Tibial artery (tissue), 4 donors: ENCODE data around the gene CLEC18A.
"Not testable (repeated sequence)": the region's sequence is repeated elsewhere in the genome, so short reads cannot be mapped to it uniquely, and the experiment has no call there.

Source experiments
- DNase-seq, 2 donors: peaks; one replicate each; pipeline ENCODE4 v3.0.0-alpha.2; 2019
- H3K27ac ChIP-seq, 2 donors: fragments of 200-600 bp; sonication (generic) in 1 of 2; 1 replicate in 1 of 2; 2 replicates in 1 of 2; pipeline ENCODE4 v1.5.1; 2018 to 2019; ENCODE audit warnings: mild to moderate bottlenecking in 1 of 2
- H3K27me3 ChIP-seq, 2 donors: fragments of 200-600 bp; sonication (generic) in 1 of 2; one replicate each; pipeline versions ENCODE4 v1.5.1 to v1.6.0; 2016 to 2019
- H3K36me3 ChIP-seq, 3 donors: fragments of 200-600 bp; sonication (generic) in 2 of 3; one replicate each; pipeline ENCODE4 v1.5.1; 2016 to 2019; ENCODE audit warnings: mild to moderate bottlenecking in 2 of 3
- H3K4me1 ChIP-seq, 4 donors: fragments of 200-600 bp; sonication (generic) in 2 of 4; 1 replicate in 3 of 4; 2 replicates in 1 of 4; pipeline ENCODE4 v1.5.1; 2016 to 2019
- H3K4me3 ChIP-seq, 2 donors: fragments of 200-600 bp; sonication (generic) in 1 of 2; 1 replicate in 1 of 2; 2 replicates in 1 of 2; pipeline ENCODE4 v1.5.1; 2018 to 2019; ENCODE audit warnings: mild to moderate bottlenecking in 2 of 2
- H3K9me3 ChIP-seq, 3 donors: fragments of 200-600 bp; sonication (generic) in 1 of 3; one replicate each; pipeline ENCODE4 v1.5.1; 2016 to 2019
- intact Hi-C: fragments of 100-400 bp; cut with DNase I; formaldehyde crosslinking; loops from one replicate; pipeline ENCODE4 v1.15.0; 2023; ENCODE audit warnings: low total_unique reads

Gene CLEC18A

DNA sequence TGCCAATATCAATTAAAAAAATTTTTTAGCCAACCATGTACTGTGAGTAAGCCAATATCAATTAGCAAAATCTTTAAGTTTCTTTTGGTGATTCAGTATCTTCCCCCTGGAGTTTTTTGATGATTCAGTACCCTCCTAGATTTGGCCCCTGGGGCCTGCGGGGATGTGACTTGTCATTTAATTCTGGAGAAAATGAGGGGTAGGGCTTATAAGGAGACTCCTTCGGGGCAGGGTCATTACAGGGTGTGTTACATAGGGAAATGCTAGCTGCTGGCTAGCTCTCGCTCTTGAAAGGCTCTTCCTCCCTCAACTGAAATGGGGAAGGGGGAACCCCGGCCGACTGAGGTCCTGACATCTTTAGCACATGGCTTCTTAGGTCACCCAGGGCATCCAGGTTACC, 16.6 kb downstream of the CLEC18A start:
- H3K36me3 ChIP-seq, H3K27ac ChIP-seq, H3K4me3 ChIP-seq, intact Hi-C loops, H3K4me1 ChIP-seq, DNase-seq, H3K27me3 ChIP-seq, H3K9me3 ChIP-seq: not testable (repeated sequence)

DNA sequence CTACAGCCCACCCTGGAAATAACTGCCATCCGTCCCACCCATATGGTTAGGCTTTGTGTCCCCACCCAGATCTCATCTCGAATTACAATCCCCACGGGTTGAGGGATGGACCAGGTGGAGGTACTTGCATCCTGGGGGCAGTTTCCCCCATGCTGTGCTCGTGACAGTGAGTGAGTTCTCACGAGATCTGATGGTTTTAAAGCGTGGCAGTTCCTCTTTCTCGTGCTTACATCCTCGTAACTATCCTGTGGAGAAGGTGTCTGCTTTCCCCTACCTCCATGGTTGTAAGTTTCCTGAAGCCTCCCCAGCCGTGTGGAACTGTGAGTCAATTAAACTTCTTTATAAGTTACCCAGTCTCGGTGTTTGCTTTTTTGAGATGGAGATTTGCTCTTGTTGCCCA, 17.0 kb downstream of the CLEC18A start:
- H3K36me3 ChIP-seq, H3K4me3 ChIP-seq, DNase-seq, H3K27ac ChIP-seq, intact Hi-C loops, H3K27me3 ChIP-seq, H3K4me1 ChIP-seq, H3K9me3 ChIP-seq: not testable (repeated sequence)

DNA sequence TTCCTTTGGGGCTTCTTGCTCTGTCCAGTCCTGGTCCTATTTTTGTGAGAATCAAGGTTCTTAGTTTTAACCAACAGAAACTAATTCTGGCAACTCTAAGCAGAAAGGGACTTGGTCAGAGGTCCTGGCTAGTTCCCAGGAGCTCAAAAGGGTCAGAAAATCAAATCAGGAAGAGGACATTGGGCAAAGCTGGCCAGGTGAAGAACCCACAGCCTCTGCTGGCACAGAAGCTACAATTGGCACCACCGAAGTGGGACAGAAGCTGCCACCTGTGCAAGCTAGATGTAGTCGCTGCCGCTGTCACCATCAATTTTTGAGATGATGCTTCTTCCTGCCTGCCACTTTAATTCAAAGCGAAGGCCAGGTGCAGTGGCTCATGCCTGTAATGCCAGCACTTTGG, 18.5 kb downstream of the CLEC18A start:
- H3K36me3 ChIP-seq, H3K4me1 ChIP-seq, intact Hi-C loops, H3K27me3 ChIP-seq, DNase-seq, H3K9me3 ChIP-seq, H3K27ac ChIP-seq, H3K4me3 ChIP-seq: not testable (repeated sequence)

DNA sequence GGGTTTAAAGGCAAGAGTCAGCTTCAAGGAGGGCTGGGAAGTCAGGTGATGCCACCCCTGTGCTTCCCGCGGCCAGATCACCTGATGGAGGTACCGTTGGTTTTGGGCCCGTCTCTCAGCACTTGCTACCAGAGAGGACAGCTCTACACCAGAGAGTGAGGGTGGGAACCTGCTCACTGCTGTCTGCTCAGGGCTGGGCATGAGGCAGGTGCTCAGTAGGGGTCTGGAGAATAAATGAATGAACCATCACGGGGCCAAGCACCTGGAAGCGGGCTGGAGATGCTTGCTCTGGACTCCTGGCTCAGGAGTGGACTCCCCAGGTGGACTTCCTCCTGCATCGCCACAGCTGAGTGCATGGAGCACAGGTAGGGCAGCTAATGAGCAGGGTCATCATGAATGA, 21.0 kb downstream of the CLEC18A start:
- H3K9me3 ChIP-seq, DNase-seq, H3K4me1 ChIP-seq, intact Hi-C loops, H3K27ac ChIP-seq, H3K27me3 ChIP-seq, H3K36me3 ChIP-seq, H3K4me3 ChIP-seq: not testable (repeated sequence)

DNA sequence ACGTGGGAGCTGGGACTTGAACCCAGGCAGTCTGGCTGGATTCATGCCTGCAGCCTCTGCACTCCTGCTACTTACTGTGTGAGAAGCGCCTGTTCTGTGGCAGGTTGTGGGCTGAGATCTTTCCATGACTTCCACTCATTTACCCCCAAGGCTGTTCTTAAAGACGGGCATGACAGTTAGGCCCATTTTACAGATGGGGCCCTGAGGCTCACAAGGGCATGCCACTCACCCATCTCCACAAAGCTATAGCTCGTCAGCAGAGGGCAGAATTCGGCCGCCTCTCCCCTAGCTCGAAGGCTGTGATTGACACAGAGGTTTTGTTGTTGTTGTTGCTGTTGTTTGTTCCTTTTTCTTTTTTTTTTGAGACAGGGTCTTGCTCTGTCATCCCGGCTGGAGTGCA, 21.8 kb downstream of the CLEC18A start:
- H3K36me3 ChIP-seq, intact Hi-C loops, H3K27ac ChIP-seq, H3K4me1 ChIP-seq, H3K4me3 ChIP-seq, H3K27me3 ChIP-seq, DNase-seq, H3K9me3 ChIP-seq: not testable (repeated sequence)

DNA sequence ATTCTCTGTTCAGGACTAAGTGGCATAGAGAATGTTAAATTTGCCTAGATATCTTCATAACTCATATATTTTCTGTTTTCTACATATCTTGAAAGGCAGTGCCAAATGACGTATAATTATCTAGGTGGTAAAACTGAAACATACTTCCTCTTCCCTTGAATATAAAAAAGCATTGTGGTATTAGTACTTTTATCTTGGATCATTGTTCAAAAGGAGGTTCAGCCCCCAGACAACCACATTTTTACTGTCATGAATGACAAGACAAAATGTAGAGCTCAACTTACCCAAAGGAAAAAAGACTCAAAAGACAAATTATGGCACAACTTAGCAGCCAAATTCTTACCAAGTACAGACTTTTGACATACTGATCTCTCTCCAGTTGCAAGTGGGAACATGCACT, 34.1 kb downstream of the CLEC18A start:
- intact Hi-C loops, H3K27me3 ChIP-seq, DNase-seq, H3K4me1 ChIP-seq, H3K4me3 ChIP-seq, H3K27ac ChIP-seq, H3K9me3 ChIP-seq: not testable (repeated sequence)
- peaks cover 0 to 20% (median 10%) of the 10 kb centered on the region in 3 donors for H3K36me3 ChIP-seq

DNA sequence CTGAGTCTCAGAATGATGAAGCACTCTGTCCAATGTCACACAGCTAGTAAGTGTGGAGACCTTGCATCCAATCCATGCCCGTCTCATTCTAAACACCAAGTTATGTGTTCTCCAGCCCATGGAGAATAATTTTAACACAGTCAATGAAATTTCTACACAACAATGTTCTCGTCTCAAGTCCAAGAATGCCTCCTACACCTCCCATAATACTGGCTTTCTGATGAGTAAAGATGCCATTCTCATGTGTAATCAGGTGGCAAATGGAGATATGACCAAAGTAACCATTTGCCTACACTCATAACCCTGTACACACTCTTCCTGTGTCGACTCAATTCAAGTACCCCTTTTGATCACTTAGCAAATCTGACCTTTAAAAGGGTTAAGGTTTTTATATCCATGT, 46.8 kb downstream of the CLEC18A start:
- DNase-seq, H3K27ac ChIP-seq, H3K9me3 ChIP-seq, intact Hi-C loops, H3K27me3 ChIP-seq, H3K4me1 ChIP-seq, H3K4me3 ChIP-seq: not testable (repeated sequence)
- peaks cover 7 to 33% (median 25%) of the 10 kb centered on the region in 3 donors for H3K36me3 ChIP-seq

DNA sequence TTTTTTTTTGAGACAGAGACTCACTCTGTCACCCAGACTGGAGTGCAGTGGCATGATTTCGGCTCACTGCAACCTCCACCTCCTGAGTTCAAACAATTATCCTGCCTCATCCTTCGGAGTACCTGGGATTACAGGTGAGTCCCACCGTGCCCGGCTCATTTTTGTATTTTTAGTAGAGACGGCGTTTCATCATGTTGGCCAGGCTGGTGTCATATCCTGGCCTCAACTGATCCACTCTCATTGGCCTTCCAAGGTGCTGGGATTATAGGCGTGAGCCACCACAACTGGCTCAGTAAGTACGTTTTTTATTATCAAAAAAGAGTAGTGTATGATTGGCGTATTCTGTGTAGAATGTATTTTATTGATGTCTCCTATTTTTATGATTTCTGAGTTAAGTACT, 48.7 kb downstream of the CLEC18A start:
- DNase-seq, H3K4me3 ChIP-seq, H3K27me3 ChIP-seq, H3K27ac ChIP-seq, H3K9me3 ChIP-seq, H3K4me1 ChIP-seq, intact Hi-C loops: not testable (repeated sequence)
- peaks cover 2 to 23% (median 23%) of the 10 kb centered on the region in 3 donors for H3K36me3 ChIP-seq

DNA sequence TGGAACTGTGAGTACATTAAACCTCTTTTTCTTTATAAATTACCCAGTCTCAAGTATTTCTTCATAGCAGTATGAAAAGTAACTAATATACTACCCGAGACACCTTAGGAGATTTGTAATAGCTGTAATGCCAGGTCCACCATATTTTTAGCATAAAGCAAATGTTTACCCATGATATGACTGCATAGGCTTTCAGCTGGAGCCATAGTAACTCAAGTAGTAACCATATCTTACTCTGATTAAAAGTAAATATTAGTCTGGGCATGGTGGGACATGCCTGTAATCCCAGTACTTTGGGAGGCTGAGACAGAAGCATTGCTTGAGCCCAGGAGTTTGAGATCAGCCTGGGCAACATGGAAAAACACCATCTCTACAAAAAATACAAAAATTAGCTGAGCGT, 52.4 kb downstream of the CLEC18A start:
- H3K27ac ChIP-seq, H3K4me1 ChIP-seq, H3K9me3 ChIP-seq, DNase-seq, H3K27me3 ChIP-seq, intact Hi-C loops, H3K4me3 ChIP-seq: not testable (repeated sequence)
- H3K36me3 ChIP-seq: peaks cover 0 to 25% (median 24%) of the 10 kb centered on the region in 3 donors

DNA sequence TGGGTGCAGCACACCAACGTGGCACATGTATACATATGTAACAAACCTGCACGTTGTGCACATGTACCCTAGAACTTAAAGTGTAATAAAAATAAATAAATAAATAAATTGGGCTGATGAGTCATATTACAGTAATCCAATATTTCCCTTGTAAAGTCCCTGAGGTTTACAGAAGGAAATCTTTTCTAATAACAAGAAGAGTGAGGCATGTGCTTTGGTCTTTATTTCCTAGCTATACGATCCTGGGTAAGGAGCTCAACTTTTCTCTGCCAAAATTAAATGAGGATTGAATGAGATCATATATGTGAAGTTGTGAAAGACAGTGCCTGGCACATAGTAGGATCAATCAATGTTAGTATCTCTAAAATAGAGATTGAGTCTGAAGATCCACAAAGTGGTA, 57.5 kb downstream of the CLEC18A start:
- H3K27ac ChIP-seq, H3K27me3 ChIP-seq, H3K4me1 ChIP-seq, DNase-seq, H3K9me3 ChIP-seq, intact Hi-C loops, H3K4me3 ChIP-seq: not testable (repeated sequence)
- H3K36me3 ChIP-seq: peaks cover 21 to 61% (median 52%) of the 10 kb centered on the region in 3 donors

DNA sequence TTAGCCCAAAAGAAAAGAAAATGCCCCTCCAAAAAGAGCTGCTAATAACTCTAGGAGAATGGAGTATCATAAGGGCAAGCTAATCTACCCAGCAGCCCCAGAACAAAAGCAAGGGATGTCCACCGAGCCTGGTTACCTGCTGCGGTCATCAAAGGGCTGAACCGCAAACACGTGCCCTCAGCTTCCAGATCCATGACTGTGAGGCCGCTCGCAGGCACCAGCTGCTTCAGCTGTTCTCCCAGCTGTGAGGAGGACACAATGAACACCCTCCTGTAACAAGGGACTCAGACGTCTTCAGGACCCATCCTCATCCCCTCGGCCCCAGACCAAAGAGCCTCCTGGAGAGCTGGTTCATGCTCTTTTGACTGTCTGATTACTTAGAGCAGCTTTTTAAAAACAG, 59.5 kb downstream of the CLEC18A start:
- H3K4me3 ChIP-seq, H3K4me1 ChIP-seq, H3K27ac ChIP-seq, H3K9me3 ChIP-seq, intact Hi-C loops, DNase-seq, H3K27me3 ChIP-seq: not testable (repeated sequence)
- peaks cover 27 to 62% (median 56%) of the 10 kb centered on the region in 3 donors for H3K36me3 ChIP-seq

DNA sequence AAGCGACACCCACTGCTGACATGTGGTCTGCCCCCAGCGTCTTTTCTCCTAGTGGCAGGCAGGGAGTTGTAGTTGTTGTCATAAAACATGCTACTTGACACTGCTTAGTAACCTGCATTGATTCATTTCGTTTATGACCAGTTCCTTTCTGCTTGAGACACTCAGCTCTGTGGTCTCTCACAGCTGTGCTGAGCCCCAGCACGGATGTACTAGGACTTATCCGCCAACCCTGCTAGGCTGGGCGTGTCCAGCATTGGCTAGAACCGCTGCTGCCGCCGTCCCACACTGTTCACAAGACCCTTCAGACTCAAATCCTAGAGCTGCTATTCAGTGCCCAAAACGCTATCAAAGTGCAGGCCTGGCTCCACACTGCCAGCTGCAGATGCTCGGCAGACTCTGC, 60.0 kb downstream of the CLEC18A start:
- H3K36me3 ChIP-seq: peaks cover 27 to 67% (median 61%) of the 10 kb centered on the region in 3 donors
- DNase-seq, intact Hi-C loops: not testable (repeated sequence)

DNA sequence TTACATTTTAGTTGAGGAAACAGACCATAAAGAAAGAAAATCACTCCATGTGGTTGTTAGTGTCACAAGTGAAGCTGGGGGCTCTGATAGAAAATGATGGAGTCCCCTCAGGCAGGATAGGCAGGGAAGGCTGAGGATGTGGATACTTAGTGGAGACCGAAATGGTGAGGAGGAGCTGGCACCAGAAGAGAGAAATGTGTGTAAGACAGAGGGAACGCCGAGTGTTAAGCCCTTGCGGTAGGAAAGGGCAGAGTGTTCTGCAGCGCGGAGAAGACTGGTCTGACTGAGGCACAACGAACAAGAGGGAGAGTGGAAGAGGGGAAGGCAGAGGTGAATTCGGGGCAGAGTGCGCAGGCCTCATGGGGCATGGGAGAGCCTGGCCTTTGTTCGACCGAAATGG, 61.2 kb downstream of the CLEC18A start:
- H3K4me1 ChIP-seq, H3K4me3 ChIP-seq, H3K9me3 ChIP-seq, intact Hi-C loops, DNase-seq, H3K27ac ChIP-seq, H3K27me3 ChIP-seq: not testable (repeated sequence)
- H3K36me3 ChIP-seq: peaks cover 30 to 76% (median 66%) of the 10 kb centered on the region in 3 donors

More for the DNA sequence above, 60.0 kb downstream of the CLEC18A start:
- H3K27me3 ChIP-seq, H3K4me1 ChIP-seq, H3K27ac ChIP-seq, H3K9me3 ChIP-seq, H3K4me3 ChIP-seq: not testable (repeated sequence)

DNA sequence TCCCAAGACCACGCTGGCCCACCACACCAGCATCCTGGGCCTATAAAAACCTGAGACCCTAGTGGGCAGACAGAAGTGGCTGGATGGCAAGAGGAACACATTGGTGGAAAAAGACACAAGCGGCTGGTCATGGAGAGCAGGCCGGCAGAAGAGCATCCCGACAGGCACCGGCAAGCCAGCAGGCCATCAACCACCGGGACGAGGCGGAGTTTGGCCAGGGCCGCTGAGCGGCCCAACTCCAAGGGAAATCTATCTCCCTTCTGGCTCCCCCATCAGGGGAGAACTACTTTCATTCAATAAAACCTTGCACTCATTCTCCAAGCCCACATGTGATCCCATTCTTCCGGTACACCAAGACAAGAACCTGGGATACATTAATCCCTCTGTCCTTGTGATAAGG, 61.8 kb downstream of the CLEC18A start:
- H3K27me3 ChIP-seq, H3K4me3 ChIP-seq, H3K27ac ChIP-seq, H3K9me3 ChIP-seq, DNase-seq, intact Hi-C loops, H3K4me1 ChIP-seq: not testable (repeated sequence)
- H3K36me3 ChIP-seq: peaks cover 34 to 78% (median 70%) of the 10 kb centered on the region in 3 donors
